GM12878 (cell line): ENCODE measurements around the gene AMMECR1.

ENCODE experiments used
- BACH1 ChIP-seq: fragments of 450-650 bp; IDR thresholded peaks from 2 replicates; pipeline ENCODE4 v1.6.1; 2017; ENCODE audit warnings: mild to moderate bottlenecking, borderline replicate concordance
- CBX5 ChIP-seq: sonication (generic); IDR thresholded peaks from 2 replicates; pipeline ENCODE4 v1.6.1; 2016; ENCODE audit warnings: low read depth, moderate library complexity, mild to moderate bottlenecking, inconsistent platforms
- CEBPB ChIP-seq, 2 experiments: fragments of 150-350 bp in 1 of 2; IDR thresholded peaks; 2 replicates each; pipeline ENCODE4 v1.6.1; 2012 to 2014; ENCODE audit warnings: low read depth in 2 of 2, low read length in 2 of 2, borderline replicate concordance in 1 of 2, inconsistent platforms in 1 of 2
- ESRRA ChIP-seq: IDR thresholded peaks from 2 replicates; pipeline ENCODE4 v1.6.1; 2012; ENCODE audit warnings: mild to moderate bottlenecking, low read length, improper control_type of control experiment
- LARP7 ChIP-seq: fragments of 450-650 bp; IDR thresholded peaks from 2 replicates; pipeline ENCODE4 v1.6.1; 2017; ENCODE audit warnings: mild to moderate bottlenecking
- NFYB ChIP-seq: IDR thresholded peaks from 2 replicates; pipeline ENCODE4 v1.6.1; 2011; ENCODE audit warnings: low read depth, mild to moderate bottlenecking, low read length, improper control_type of control experiment, moderate library complexity; ENCODE audit not compliant: insufficient read depth
- NRF1 ChIP-seq: conservative IDR thresholded peaks from 2 replicates; pipeline ENCODE4 v1.6.1; 2011; ENCODE audit warnings: mild to moderate bottlenecking, low read depth, low read length, improper control_type of control experiment
- POLR2A ChIP-seq: IDR thresholded peaks from 2 replicates; pipeline ENCODE4 v1.6.1; 2011; ENCODE audit warnings: low read depth, mild to moderate bottlenecking, low read length
- POLR2AphosphoS5 ChIP-seq: IDR thresholded peaks from 2 replicates; pipeline ENCODE4 v1.6.1; 2011; ENCODE audit warnings: mild to moderate bottlenecking, low read length, inconsistent platforms
- ZNF274 ChIP-seq: IDR thresholded peaks from one replicate; pipeline ENCODE4 v1.8.0; 2011; ENCODE audit not compliant: insufficient read length, insufficient read depth
- ZZZ3 ChIP-seq: IDR thresholded peaks from 2 replicates; pipeline ENCODE4 v1.6.1; 2011; ENCODE audit warnings: low read depth; ENCODE audit not compliant: control insufficient read depth, insufficient read length
- TF ChIP-seq, protein P1 (sequence below): fragments of 450-650 bp; IDR thresholded peaks from 2 replicates; pipeline ENCODE4 v1.6.1; 2016; ENCODE audit warnings: mild to moderate bottlenecking

DNA sequence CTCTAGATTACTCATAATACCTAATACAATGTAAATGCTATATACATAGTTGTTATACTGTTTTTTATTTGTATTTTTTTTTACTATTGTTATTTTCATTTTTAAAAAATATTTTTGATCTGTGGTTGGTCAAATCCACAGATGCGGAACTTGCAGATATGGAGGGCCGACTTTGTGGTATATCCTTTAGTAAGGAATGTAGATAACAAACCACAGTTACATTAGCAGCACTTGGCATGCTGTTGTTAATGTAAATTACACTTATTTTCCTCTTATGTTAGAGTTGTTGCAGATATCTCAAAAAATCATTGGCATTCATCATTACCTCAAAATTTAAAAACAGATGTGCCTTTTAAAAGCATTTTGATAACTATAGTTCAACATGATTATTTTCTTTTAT lies 164.0 kb downstream of the AMMECR1 start:
- no peak for TF ChIP-seq POLR2A
- TF ChIP-seq, protein P1, sequence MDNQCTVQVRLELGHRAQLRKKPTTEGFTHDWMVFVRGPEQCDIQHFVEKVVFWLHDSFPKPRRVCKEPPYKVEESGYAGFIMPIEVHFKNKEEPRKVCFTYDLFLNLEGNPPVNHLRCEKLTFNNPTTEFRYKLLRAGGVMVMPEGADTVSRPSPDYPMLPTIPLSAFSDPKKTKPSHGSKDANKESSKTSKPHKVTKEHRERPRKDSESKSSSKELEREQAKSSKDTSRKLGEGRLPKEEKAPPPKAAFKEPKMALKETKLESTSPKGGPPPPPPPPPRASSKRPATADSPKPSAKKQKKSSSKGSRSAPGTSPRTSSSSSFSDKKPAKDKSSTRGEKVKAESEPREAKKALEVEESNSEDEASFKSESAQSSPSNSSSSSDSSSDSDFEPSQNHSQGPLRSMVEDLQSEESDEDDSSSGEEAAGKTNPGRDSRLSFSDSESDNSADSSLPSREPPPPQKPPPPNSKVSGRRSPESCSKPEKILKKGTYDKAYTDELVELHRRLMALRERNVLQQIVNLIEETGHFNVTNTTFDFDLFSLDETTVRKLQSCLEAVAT, result no peak
- TF ChIP-seq CBX5, result no peak
- no peak for TF ChIP-seq LARP7
- no peak for TF ChIP-seq NFYB
- no peak for TF ChIP-seq POLR2AphosphoS5
- no peak for TF ChIP-seq NRF1
- TF ChIP-seq CEBPB (IDR thresholded peaks at IDR 0.05; ENCODE audit: borderline replicate concordance in 1 of 2, low read depth in 2 of 2, low read length in 2 of 2), result no peak
- no peak for TF ChIP-seq ZNF274
- no peak for TF ChIP-seq ZZZ3
- no peak for TF ChIP-seq ESRRA
- no peak for TF ChIP-seq BACH1
